ENCODE measurements around the gene DLX6.

DNA sequence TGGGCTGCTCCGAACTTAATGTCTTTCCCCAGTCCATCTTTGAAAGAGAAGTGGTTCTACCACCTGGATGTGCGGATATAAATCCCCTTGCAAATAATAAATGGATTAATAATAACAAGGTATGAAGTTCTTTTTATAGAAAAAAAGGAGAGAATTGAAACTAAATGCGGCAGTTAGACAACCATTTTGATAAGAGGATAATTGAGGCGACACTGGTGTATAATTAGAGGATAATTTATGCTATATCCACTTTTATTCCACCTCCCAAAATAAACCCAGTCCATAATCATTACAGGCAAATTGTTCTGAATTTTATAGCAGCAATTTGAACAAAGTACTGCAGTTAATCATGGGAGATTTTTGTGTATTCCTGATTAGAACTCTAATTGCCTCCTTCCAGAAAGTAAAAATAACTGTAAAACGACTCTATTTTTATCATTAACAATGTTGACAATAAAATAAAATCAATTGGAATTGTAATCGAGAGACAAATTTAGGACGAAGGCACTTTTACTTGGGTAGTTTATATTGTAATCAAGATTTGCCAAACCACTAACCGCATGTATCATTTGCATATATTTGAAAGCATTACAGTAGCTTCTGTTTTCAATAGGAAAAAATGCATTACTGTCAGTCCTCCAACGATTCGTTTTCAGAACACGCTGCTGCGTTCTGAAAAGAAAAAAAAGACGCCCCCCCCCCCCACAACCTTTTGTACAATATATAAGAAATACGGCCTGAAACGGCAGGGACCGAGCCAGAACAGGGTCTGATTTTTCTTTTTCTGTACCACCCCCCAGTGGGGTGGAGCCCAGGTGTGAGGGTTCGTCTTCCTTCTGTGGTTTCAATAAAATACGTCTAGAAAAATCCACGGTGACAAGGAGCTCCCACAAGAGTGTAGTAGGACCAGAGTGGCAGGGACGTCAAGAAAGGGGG, 838 bp upstream of the DLX6 start:
- no peak for TF ChIP-seq POLR2A (IDR thresholded peaks at IDR 0.05)
- TF ChIP-seq, protein P1, sequence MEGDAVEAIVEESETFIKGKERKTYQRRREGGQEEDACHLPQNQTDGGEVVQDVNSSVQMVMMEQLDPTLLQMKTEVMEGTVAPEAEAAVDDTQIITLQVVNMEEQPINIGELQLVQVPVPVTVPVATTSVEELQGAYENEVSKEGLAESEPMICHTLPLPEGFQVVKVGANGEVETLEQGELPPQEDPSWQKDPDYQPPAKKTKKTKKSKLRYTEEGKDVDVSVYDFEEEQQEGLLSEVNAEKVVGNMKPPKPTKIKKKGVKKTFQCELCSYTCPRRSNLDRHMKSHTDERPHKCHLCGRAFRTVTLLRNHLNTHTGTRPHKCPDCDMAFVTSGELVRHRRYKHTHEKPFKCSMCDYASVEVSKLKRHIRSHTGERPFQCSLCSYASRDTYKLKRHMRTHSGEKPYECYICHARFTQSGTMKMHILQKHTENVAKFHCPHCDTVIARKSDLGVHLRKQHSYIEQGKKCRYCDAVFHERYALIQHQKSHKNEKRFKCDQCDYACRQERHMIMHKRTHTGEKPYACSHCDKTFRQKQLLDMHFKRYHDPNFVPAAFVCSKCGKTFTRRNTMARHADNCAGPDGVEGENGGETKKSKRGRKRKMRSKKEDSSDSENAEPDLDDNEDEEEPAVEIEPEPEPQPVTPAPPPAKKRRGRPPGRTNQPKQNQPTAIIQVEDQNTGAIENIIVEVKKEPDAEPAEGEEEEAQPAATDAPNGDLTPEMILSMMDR (IDR thresholded peaks at IDR 0.05) = no peak
